K562 (cell line): ENCODE data around the gene PARP4. TPM values are rescaled to one million over a fixed set of nuclear protein-coding genes. Genes with fewer than 3 reads are reported as not detected.

Experiments used
- ATAC-seq: fragments of 200-7000 bp; cut with Tn5 transposase; 3 replicates; pipeline ENCODE4 v1.9.1; 2020; ENCODE audit warnings: moderate library complexity
- BruUV-seq: library from RNA; stranded (reverse); fragments of 400-500 nt; replicated peaks from 2 replicates; lab custom pipeline; 2021; lab: Mats Ljungman, UMichigan
- CTCF ChIA-PET: fragments of 300-600 bp; formaldehyde crosslinking; extraction: SDS; loops from one replicate; lab custom pipeline; 2021; ENCODE audit warnings: low intra/inter-chr PET ratio; lab: Yijun Ruan, JAX
- POLR2A ChIA-PET: fragments of 300-600, 350-650 bp; sonication (Branson Sonifier 250); formaldehyde crosslinking; extraction: SDS; loops from one replicate; lab custom pipeline; 2021; ENCODE audit warnings: antibody characterized with exemption, inconsistent platforms; lab: Yijun Ruan, JAX
- DNase-seq, 4 experiments: peaks; one replicate each; pipeline versions ENCODE4 v3.0.0 to v3.0.0-alpha.2; 2011 to 2018; ENCODE audit warnings: low spot score in 3 of 4, mixed read lengths in 3 of 4; ENCODE audit errors: extremely low read depth in 1 of 4
- FAIRE-seq: peaks from 2 replicates; lab custom pipeline; 2011; peaks lifted over from hg19 to GRCh38; lab: Jason Lieb, UNC
- H2AFZ ChIP-seq: 2 replicates; pipeline ENCODE4 v1.6.0; 2011; ENCODE audit warnings: low read depth, low read length, control low read depth, inconsistent platforms
- H3K27ac ChIP-seq: fragments of 200-600 bp; 3 replicates; pipeline ENCODE4 v1.8.0; 2011; ENCODE audit warnings: low read depth, mild to moderate bottlenecking, control low read depth, inconsistent platforms, low read length, moderate library complexity, mixed read lengths; ENCODE audit errors: extremely low read depth
- H3K27me3 ChIP-seq, 2 experiments: fragments of 300-600 bp in 1 of 2; 2 replicates in 1 of 2; 3 replicates in 1 of 2; pipeline versions ENCODE4 v1.6.0 to v1.8.0; 2011; ENCODE audit warnings: inconsistent platforms in 2 of 2, low read length in 2 of 2, mild to moderate bottlenecking in 1 of 2, mixed read lengths in 1 of 2, moderate library complexity in 1 of 2; ENCODE audit not compliant: control insufficient read depth in 2 of 2, insufficient read depth in 2 of 2
- H3K36me3 ChIP-seq: fragments of 300-600 bp; 3 replicates; pipeline ENCODE4 v1.8.0; 2011; ENCODE audit warnings: mild to moderate bottlenecking, low read length, inconsistent platforms; ENCODE audit not compliant: control insufficient read depth, insufficient read depth
- H3K4me1 ChIP-seq, 2 experiments: fragments of 200-600 bp in 1 of 2; replicated peaks in 1 of 2; 2 replicates in 1 of 2; 3 replicates in 1 of 2; pipeline versions ENCODE4 v1.5.1 to v1.8.0; 2011; ENCODE audit warnings: inconsistent platforms in 2 of 2, low read length in 2 of 2, mild to moderate bottlenecking in 1 of 2, mixed read lengths in 1 of 2, moderate library complexity in 1 of 2; ENCODE audit not compliant: control insufficient read depth in 2 of 2, insufficient read depth in 2 of 2
- H3K4me2 ChIP-seq: 2 replicates; pipeline ENCODE4 v1.6.1; 2011; ENCODE audit warnings: low read length, control low read depth, inconsistent platforms, mixed read lengths; ENCODE audit not compliant: insufficient read depth
- H3K4me3 ChIP-seq: fragments of 200-600 bp; sonication (generic), shearing (Covaris generic); 2 replicates; pipeline ENCODE4 v1.5.1; 2016; ENCODE audit warnings: control low read depth, inconsistent platforms
- H3K79me2 ChIP-seq: fragments of 200-600 bp; 3 replicates; pipeline ENCODE4 v1.8.0; 2011; ENCODE audit warnings: low read length, inconsistent platforms; ENCODE audit not compliant: control insufficient read depth, insufficient read depth
- H3K9ac ChIP-seq, 2 experiments: 2 replicates each; pipeline versions ENCODE4 v1.6.0 to v1.6.1; 2011; ENCODE audit warnings: low read depth in 2 of 2, low read length in 2 of 2, control low read depth in 1 of 2, inconsistent platforms in 1 of 2, mild to moderate bottlenecking in 1 of 2, mixed read lengths in 1 of 2; ENCODE audit not compliant: insufficient read depth in 1 of 2
- H3K9me1 ChIP-seq: one replicate; pipeline ENCODE4 v1.6.0; 2011; ENCODE audit warnings: inconsistent platforms, mild to moderate bottlenecking, low read length, moderate library complexity; ENCODE audit not compliant: control insufficient read depth, insufficient read depth
- H3K9me3 ChIP-seq: replicated peaks from 2 replicates; pipeline ENCODE4 v1.5.1; 2011; ENCODE audit warnings: low read depth, low read length, inconsistent platforms; ENCODE audit not compliant: control insufficient read depth, insufficient read depth
- H4K20me1 ChIP-seq: replicated peaks from 2 replicates; pipeline ENCODE4 v1.6.1; 2011; ENCODE audit warnings: low read length, inconsistent platforms, mixed read lengths; ENCODE audit not compliant: control insufficient read depth, insufficient read depth
- ARID4B ChIP-seq: sonication (generic); formaldehyde crosslinking; IDR thresholded peaks from 2 replicates; pipeline ENCODE4 v1.8.0; 2022; ENCODE audit warnings: mild to moderate bottlenecking, missing genetic modification reagents
- ESRRA ChIP-seq: fragments of 450-650 bp; IDR thresholded peaks from 2 replicates; pipeline ENCODE4 v1.6.1; 2014; ENCODE audit warnings: low read depth, mild to moderate bottlenecking, moderate library complexity, borderline replicate concordance
- ESRRB ChIP-seq: fragments of 250-450 bp; sonication (Bioruptor Pico); IDR thresholded peaks from 2 replicates; pipeline ENCODE4 v1.5.0; 2020; ENCODE audit warnings: mild to moderate bottlenecking, moderate library complexity, borderline replicate concordance
- KDM1A ChIP-seq, 2 experiments: fragments of 450-650 bp; IDR thresholded peaks; 2 replicates each; pipeline ENCODE4 v1.6.1; 2016; ENCODE audit warnings: mild to moderate bottlenecking in 2 of 2
- MITF ChIP-seq: IDR thresholded peaks from 2 replicates; pipeline ENCODE4 v1.6.1; 2014; ENCODE audit warnings: antibody characterized with exemption
- NFYB ChIP-seq: IDR thresholded peaks from 2 replicates; pipeline ENCODE4 v1.6.1; 2011; ENCODE audit warnings: mild to moderate bottlenecking, moderate library complexity; ENCODE audit not compliant: insufficient read length; ENCODE audit errors: extremely low read depth
- POU5F1 ChIP-seq: fragments of 150-350 bp; IDR thresholded peaks from 2 replicates; pipeline ENCODE4 v1.6.1; 2014; ENCODE audit warnings: borderline replicate concordance, low read length, low read depth, mild to moderate bottlenecking; ENCODE audit not compliant: partially characterized antibody
- SIN3A ChIP-seq, 2 experiments: fragments of 150-350 bp in 1 of 2; IDR thresholded peaks; 2 replicates each; pipeline ENCODE4 v1.6.1; 2011 to 2016; ENCODE audit warnings: borderline replicate concordance in 2 of 2, low read depth in 2 of 2, low read length in 2 of 2, mild to moderate bottlenecking in 2 of 2, moderate library complexity in 2 of 2; ENCODE audit not compliant: control insufficient read depth in 1 of 2
- SMAD3 ChIP-seq: fragments of 450-650 bp; formaldehyde crosslinking; conservative IDR thresholded peaks from 2 replicates; pipeline ENCODE4 v1.4.0; 2020; ENCODE audit warnings: mild to moderate bottlenecking
- SMAD4 ChIP-seq: fragments of 250-450 bp; sonication (Bioruptor Pico); conservative IDR thresholded peaks from 2 replicates; pipeline ENCODE4 v1.8.0; 2021; ENCODE audit warnings: inconsistent platforms, mild to moderate bottlenecking, moderate library complexity
- TSC22D4 ChIP-seq: fragments of 450-650 bp; IDR thresholded peaks from 2 replicates; pipeline ENCODE4 v1.6.1; 2016; ENCODE audit warnings: missing genetic modification characterization, missing biosample characterization, control low read depth
- ZNF212 ChIP-seq: fragments of 450-650 bp; formaldehyde crosslinking; IDR thresholded peaks from 2 replicates; pipeline ENCODE4 v1.4.0; 2020; ENCODE audit warnings: mild to moderate bottlenecking
- ZNF75A ChIP-seq: fragments of 450-650 bp; formaldehyde crosslinking; IDR thresholded peaks from 2 replicates; pipeline ENCODE4 v1.4.0; 2020; ENCODE audit warnings: mild to moderate bottlenecking
- ZNF778 ChIP-seq: fragments of 450-650 bp; formaldehyde crosslinking; IDR thresholded peaks from 2 replicates; pipeline ENCODE4 v1.4.0; 2020; ENCODE audit warnings: mild to moderate bottlenecking, moderate library complexity
- WGBS: fragments of 100-300 bp; shearing (Covaris generic); methylation state at CpG from one replicate; pipeline ENCODE4 v1.1.6; 2016; ENCODE audit warnings: low coverage, mixed read lengths; ENCODE audit not compliant: insufficient coverage; ENCODE audit errors: missing lambda C conversion rate; 5-methylcytosine and 5-hydroxymethylcytosine counted together
- in situ Hi-C: fragments of 300-500 bp; cut with MboI; formaldehyde crosslinking; loops from 4 replicates; pipeline ENCODE4 v1.15.0; 2018; ENCODE audit warnings: inconsistent platforms, mixed read lengths
- intact Hi-C: fragments of 100-400 bp; cut with micrococcal nuclease; formaldehyde crosslinking; loops from 2 replicates; pipeline ENCODE4 v1.14.2; 2022
- polyA plus RNA-seq, 8 experiments: library from polyadenylated mRNA; depleted of rRNA in 4 of 8; stranded (reverse) in 5 of 8; unstranded in 3 of 8; fragments of >200 nt; fragmentation: Nextera tagmentation in 2 of 8; fragmentation: Illumina TruSeq in 1 of 8; extraction: Ambion mirVana in 2 of 8; extraction: Trizol in 1 of 8; gene quantifications; 2 replicates each; pipeline versions ENCODE4 v1.2.1 to v1.2.3, GENCODE V29; 2011 to 2014; ENCODE audit warnings: inconsistent platforms in 1 of 8, missing spikeins in 1 of 8
- total RNA-seq, 7 experiments: library from RNA; depleted of rRNA in 6 of 7; stranded (reverse); fragments of >200 nt in 6 of 7; fragmentation: Illumina TruSeq in 2 of 7; extraction: Trizol in 2 of 7; gene quantifications; 2 replicates each; pipeline versions ENCODE4 v1.2.1 to v1.2.3, GENCODE V29; 2011 to 2021; ENCODE audit warnings: low replicate concordance in 1 of 7

The PARP4 gene
- total and polyA plus RNA-seq, 9 of the 15 experiments (the other 6 are each of a cell fraction or from before 2014, with no cell fraction given): 6.3 to 26.3 (median 18.8) TPM

- TF ChIP-seq SMAD3 (CRISPR knock-in tag) (no peak), KDM1A (IDR thresholded peaks at IDR 0.05) (no peak), SMAD4 (no peak), MITF (no peak), ESRRA (no peak), NFYB (no peak), ARID4B (CRISPR knock-in tag) (no peak), ZNF75A (CRISPR knock-in tag) (no peak), ZNF778 (no peak), SIN3A (IDR thresholded peaks at IDR 0.05; ENCODE audit: borderline replicate concordance in 2 of 2, control insufficient read depth in 1 of 2, low read depth in 2 of 2, low read length in 2 of 2) (no peak), ZNF212 (CRISPR knock-in tag) (no peak), POU5F1 (no peak), TSC22D4 (tag) (no peak), ESRRB (no peak)
These were observed 28.5 kb upstream of the PARP4 start for GRCh38 chr13:24541127-24541475.

More at GRCh38 chr13:24541127-24541475, 28.5 kb upstream of the PARP4 start:
- BruUV-seq: no TSS peak
- intact Hi-C loops: no loop called here
- DNase-seq (no peak), ATAC-seq (peak; percentile 36; the same call in 2 of the 3 replicates), FAIRE-seq (no peak)
- H2AFZ ChIP-seq: no peak overlapping the region
- no peak overlapping the region for H3K9ac ChIP-seq
- H3K36me3 ChIP-seq: no peaks in the 10 kb centered on the region
- POLR2A ChIA-PET: no interaction called here
- no peaks in the 10 kb centered on the region for H4K20me1 ChIP-seq
- H3K79me2 ChIP-seq: no peaks in the 10 kb centered on the region
- no peak overlapping the region for H3K4me3 ChIP-seq
- peaks cover 0 to 7% of the 10 kb centered on the region in 2 experiments; a peak in 1 of 5 replicates for H3K27me3 ChIP-seq
- H3K9me3 ChIP-seq: no peaks in the 10 kb centered on the region
- CTCF ChIA-PET: no interaction called here
- H3K9me1 ChIP-seq: no peaks in the 10 kb centered on the region
- no peak overlapping the region for H3K27ac ChIP-seq
- 19% methylated on average over 7 of the region's 11 CpGs for WGBS
- in situ Hi-C loops: no loop called here
- H3K4me1 ChIP-seq: peaks cover 0 to 9% of the 10 kb centered on the region in 2 experiments; a peak in 2 of 5 replicates
- H3K4me2 ChIP-seq: no peak overlapping the region
